GM12878 (cell line): Measurements from ENCODE around the gene RSPO4.

Experiments
- CHD4 ChIP-seq: fragments of 200-600 bp; sonication (generic); IDR thresholded peaks from 2 replicates; pipeline ENCODE4 v1.6.1; 2016; ENCODE audit warnings: mild to moderate bottlenecking
- CTCF ChIP-seq, 3 experiments: IDR thresholded peaks in 2 of 3; conservative IDR thresholded peaks in 1 of 3; 2 replicates each; pipeline ENCODE4 v1.5.1; 2011; ENCODE audit warnings: low read depth in 3 of 3, low read length in 3 of 3, mild to moderate bottlenecking in 3 of 3, control low read depth in 2 of 3, moderate library complexity in 2 of 3, inconsistent platforms in 1 of 3, mixed read lengths in 1 of 3; ENCODE audit not compliant: control insufficient read depth in 2 of 3, insufficient read depth in 1 of 3; ENCODE audit errors: extremely low read depth in 1 of 3
- DPF2 ChIP-seq: fragments of 450-650 bp; IDR thresholded peaks from 2 replicates; pipeline ENCODE4 v1.6.1; 2017; ENCODE audit warnings: mild to moderate bottlenecking
- IRF3 ChIP-seq: fragments of 450-650 bp; IDR thresholded peaks from 2 replicates; pipeline ENCODE4 v1.6.1; 2014; ENCODE audit warnings: mild to moderate bottlenecking
- MYC ChIP-seq: IDR thresholded peaks from 2 replicates; pipeline ENCODE4 v1.6.1; 2011; ENCODE audit warnings: mild to moderate bottlenecking, low read length, moderate library complexity, inconsistent platforms; ENCODE audit not compliant: insufficient read depth, insufficient replicate concordance, insufficient read length, severe bottlenecking
- NFYA ChIP-seq: IDR thresholded peaks from 2 replicates; pipeline ENCODE4 v1.6.1; 2011; ENCODE audit warnings: low read depth, mild to moderate bottlenecking, low read length, improper control_type of control experiment, borderline replicate concordance
- PAX8 ChIP-seq: fragments of 450-650 bp; IDR thresholded peaks from 2 replicates; pipeline ENCODE4 v1.6.1; 2017; ENCODE audit warnings: mild to moderate bottlenecking, moderate library complexity
- POLR2A ChIP-seq: IDR thresholded peaks from 2 replicates; pipeline ENCODE4 v1.6.1; 2011; ENCODE audit warnings: low read depth, mild to moderate bottlenecking, low read length
- POLR2AphosphoS5 ChIP-seq: IDR thresholded peaks from 2 replicates; pipeline ENCODE4 v1.6.1; 2011; ENCODE audit warnings: mild to moderate bottlenecking, low read length, inconsistent platforms
- REST ChIP-seq: IDR thresholded peaks from 2 replicates; pipeline ENCODE4 v1.6.1; 2012; ENCODE audit warnings: mild to moderate bottlenecking, low read depth, low read length
- SMC3 ChIP-seq: IDR thresholded peaks from 2 replicates; pipeline ENCODE4 v1.6.1; 2011; ENCODE audit warnings: low read length, improper control_type of control experiment, borderline replicate concordance
- YY1 ChIP-seq: IDR thresholded peaks from 2 replicates; pipeline ENCODE4 v1.6.1; 2011; ENCODE audit warnings: low read depth, mild to moderate bottlenecking, low read length
- ZNF274 ChIP-seq: IDR thresholded peaks from one replicate; pipeline ENCODE4 v1.8.0; 2011; ENCODE audit not compliant: insufficient read length, insufficient read depth

GRCh38 chr20:1017677-1018076 is 15.6 kb upstream of the RSPO4 start:
- TF ChIP-seq CTCF (IDR thresholded peaks at IDR 0.05 in 2 of 3, conservative IDR thresholded peaks at IDR 0.05 in 1 of 3; ENCODE audit: control insufficient read depth in 2 of 3, extremely low read depth in 1 of 3, insufficient read depth in 1 of 3, low read depth in 3 of 3, low read length in 3 of 3) (no peak), REST (no peak), ZNF274 (no peak), CHD4 (no peak), IRF3 (no peak), POLR2A (no peak), SMC3 (no peak), PAX8 (no peak), DPF2 (no peak), NFYA (no peak), YY1 (no peak), MYC (no peak), POLR2AphosphoS5 (no peak)
